GM21423 (cell line): ENCODE measurements around the gene KRTAP10-9.
"Not testable (repeated sequence)": the region's sequence is repeated elsewhere in the genome, so short reads cannot be mapped to it uniquely, and the experiment has no call there.

Experiments
- ATAC-seq: cut with Tn5 transposase; IDR thresholded peaks from one replicate; pipeline ENCODE4 v1.9.1; 2021; ENCODE audit warnings: mild to moderate bottlenecking, moderate library complexity; ENCODE audit not compliant: unreplicated experiment

The KRTAP10-9 gene

DNA sequence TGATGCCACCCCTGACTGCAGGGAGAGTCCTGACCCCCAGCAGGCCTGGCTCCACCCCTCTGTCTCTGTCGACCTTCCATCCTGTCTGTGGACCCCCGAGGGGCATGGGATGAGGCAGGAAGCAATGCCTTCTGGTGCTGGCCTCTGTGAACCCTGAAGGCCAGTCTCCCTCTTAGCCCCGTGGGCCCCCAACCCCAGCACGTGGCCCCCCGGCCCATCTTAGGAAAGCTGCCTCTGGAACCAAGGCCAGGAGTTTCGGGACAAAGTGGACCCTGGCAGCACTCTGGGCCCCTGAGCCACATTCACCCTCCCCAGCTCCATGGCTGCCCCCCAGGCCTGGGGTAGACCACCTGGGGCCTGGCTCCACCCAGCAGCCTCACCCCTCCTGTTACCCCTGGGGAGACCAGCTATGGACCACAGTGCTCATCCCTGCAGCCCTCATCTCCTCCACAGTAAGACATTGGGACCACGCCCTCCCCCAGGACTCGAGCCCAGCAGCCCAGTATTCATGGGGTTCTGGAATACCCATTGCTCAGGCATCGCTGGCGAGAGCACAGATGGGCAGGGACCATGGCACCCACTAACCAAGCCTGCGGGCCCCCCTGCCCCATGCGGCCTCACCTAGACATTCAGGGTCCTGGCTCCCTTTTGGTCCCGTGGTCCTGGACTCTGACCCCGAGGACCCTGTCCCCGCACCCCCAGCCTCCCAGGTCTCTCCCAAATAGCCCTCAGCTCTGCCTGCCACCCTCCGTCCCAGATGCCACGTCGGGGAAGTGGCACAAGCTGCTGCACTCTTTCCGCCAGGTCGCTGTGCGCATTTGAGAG, 11.8 kb downstream of the KRTAP10-9 start:
- ATAC-seq: not testable (repeated sequence)

DNA sequence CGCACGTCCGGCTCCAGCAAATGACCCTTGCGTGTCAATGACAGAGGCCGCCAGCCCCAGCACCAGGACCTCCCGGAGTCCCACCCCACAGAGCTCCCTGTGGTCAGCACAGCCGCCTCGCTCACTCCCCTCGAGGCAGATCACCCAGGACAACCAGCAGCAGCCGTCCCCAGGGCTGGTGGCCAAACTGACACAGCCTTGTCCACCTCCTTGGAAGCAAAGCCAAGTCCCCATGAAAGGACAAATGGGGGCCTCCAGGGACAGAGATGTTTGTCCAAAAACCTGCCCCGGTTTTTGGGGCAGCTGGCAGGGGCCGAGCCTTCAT, 12.4 kb downstream of the KRTAP10-9 start:
- ATAC-seq: no peak

DNA sequence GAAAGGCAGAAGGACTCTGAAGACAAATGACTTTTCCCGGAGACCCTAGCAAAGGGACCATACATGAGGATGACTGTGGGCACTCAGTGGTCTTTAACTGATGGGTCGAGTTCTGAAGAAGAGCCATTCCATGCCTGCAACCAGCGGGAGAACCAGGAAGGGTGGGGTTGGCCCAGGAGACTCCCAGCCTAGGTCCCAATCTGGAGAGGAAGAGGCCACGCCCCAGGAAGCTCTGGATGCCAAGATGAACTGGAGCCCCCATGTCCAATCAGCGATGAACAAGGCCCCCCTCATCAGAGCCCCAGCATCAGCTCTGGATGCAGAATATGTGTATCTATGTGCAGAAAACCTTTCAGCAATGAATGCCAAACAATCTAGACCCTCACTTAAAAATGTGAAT, 13.9 kb downstream of the KRTAP10-9 start:
- no peak for ATAC-seq

DNA sequence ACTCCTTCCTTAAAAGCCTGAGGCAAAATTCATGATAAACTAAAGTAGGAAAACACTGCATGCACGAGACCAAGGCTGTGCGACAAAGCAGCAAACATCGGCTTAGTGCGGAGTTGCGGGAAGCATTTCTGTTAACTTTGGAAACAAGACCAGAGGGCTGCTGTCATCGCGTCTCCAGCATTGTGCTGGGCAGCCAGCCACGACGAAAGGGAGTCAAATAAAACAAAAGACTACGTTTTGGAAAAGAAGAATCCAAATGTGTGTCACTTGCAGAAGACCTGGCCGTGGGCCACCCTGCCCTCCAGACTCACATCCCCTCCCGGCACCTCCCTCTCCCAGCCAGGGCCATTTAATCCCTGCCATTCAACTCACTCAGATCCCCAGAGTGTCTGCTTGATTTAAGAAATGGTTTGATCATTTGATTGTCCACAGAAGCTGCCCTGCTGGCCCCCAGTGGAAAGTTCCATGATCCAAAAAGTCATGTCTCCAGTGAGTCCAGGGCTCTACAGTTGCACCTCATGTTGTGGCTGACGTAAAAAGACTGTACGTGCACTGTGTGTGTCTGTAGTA, 16.9 kb downstream of the KRTAP10-9 start:
- ATAC-seq: no peak

DNA sequence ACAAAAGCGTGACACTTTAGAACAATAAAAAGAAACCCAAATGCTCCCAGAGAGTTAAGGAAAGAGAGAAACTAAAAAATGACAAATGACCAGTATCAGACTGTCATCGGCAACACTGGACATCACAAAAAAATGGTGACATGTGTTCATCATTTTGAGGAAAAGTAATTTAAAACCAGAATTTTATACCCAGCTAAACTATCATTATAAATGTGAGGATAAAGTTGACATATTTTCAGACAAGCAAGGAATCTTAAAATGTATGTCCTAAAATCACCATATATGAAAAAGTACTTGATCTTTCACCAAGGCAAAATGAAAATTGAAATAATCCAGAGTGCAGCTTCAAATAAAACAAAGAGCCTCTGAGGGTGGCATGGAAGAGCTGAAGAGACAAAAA, 18.0 kb downstream of the KRTAP10-9 start:
- ATAC-seq: no peak

DNA sequence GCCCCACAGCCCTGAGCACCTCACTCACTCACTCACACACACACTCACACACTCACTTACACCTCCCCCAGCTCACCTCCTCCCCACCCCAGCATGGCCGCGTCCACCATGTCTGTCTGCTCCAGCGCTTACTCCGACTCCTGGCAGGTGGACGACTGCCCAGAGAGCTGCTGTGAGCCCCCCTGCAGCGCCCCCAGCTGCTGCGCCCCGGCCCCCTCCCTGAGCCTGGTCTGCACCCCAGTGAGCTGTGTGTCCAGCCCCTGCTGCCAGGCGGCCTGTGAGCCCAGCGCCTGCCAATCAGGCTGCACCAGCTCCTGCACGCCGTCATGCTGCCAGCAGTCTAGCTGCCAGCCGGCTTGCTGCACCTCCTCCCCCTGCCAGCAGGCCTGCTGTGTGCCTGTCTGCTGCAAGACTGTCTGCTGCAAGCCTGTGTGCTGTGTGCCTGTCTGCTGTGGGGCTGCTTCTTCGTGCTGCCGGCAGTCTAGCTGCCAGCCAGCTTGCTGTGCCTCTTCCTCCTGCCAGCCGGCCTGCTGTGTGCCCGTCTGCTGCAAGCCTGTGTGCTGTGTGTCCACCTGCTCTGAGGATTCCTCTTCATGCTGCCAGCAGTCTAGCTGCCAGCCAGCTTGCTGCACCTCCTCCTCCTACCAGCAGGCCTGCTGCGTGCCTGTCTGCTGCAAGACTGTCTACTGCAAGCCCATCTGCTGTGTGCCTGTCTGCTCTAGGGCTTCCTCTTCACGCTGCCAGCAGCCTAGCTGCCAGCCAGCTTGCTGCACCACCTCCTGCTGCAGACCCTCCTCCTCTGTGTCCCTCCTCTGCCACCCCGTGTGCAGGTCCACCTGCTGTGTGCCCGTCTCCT, 19.7 kb downstream of the KRTAP10-9 start, which contains the start of gene KRTAP10-11:
TSS of gene KRTAP10-11 (plus strand) at position 49 of the 856 bp plus-strand sequence. CDS start at position 94, 45 bp downstream.
- not testable (repeated sequence) for ATAC-seq

DNA sequence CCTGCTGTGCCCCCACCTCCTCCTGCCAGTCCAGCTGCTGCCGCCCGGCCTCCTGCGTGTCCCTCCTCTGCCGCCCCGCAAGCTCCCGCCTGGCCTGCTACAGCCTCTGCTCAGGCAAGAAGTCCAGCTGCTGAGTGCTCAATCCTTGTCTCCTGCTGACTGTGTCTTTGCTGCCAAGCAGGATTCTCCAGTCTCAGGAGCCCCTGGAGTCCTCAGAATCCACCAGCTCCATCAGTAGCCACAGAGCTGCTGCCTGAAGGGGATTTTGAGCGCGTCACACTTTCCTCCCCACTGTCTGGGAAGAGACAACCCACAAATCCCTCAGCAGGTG, 20.3 kb downstream of the KRTAP10-9 start:
- ATAC-seq: no peak

DNA sequence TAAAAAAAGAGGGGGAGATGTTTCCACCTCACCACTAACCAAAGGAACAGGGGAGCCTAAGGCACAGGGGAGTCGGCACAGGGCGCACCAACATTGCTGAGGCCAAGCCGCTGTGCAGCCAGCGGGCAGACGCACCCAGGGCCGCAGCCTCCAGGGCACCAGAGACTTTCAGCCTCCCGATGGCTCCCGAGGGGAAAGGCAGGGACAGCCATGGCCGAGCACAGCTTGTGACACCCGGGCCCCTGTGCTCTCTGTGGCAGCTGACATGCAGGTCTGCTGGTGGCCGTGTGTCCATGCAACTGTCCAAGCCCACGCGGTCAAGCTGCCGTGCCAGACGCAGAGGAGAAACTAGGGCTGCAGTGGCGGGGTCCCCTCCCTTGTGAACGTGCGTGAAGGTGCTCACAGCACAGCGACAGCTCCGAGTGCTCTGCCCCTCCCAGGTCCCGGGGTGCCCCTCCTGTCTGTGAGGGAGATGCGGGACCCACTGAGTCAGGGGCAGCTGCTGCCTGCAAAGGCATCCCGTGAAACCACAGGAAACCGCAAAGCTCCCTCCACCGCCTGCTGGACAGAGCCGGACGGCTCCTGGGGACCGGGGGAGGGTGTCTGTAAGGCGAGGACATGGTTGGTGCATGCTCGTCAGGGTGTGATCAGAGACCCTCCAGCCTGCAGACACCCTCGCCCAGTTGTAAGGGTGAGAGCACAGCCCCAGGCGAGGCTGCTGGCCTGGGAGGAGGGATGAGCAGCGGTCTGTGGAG, 21.8 kb downstream of the KRTAP10-9 start:
- no peak for ATAC-seq

DNA sequence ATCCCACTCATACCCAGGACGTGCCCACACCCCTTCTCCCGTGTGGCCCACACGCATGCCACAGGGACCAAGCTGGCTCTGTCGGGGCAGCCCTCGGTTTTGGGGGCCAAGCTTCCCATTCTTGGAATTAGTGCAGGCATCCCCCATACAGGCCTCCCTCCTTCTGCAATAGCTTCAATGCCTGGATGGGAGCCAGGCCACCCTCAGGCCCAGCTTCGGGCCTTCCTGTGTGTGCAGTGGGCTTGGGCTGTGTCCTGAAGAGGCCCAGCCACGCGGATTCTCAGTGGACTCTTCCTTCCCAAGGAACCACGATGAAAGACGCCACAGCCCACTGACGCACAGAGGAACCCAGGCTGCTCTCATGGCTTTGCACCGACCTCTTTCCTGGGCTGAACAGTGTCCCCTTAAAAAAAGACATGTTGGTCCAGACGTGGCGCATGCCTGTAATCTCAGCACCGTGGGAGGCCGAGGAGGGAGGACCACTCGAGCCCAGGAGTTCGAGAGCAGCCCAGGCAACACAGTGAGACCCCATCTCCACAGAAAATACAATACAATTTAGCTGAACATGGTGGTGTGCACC, 22.7 kb downstream of the KRTAP10-9 start:
- no peak for ATAC-seq

DNA sequence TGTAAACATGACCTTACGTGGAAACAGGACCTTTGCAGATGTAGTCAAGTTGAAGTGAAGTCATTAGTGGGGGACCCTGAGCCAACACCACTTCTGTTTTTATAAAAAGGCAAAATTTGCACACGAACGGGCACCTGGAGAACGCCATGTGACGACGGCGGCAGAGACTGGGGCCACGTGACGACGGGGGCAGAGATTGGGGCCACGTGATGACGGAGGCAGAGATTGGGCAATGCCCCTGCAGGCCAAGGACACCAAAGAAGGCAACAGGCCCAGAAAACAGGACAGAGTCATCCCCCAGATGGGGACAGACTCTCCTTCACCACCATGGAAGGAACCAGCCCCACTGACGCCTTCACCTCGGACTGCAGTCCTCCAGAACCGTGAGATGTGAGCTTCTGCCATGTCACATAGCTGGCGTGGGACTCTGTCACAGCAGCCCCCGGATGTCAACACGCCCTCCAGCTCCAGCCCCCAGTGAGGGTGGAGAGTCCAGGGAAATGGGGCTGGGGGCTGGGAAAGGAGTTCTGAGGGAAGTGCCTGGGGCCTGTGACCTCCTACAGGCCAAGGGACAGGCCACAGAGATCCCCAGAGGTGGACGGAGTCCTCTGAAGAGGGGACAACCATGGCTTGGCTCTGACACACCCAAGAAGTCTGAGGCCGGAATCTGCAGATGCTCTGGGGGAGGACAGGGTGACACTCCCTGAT, 23.5 kb downstream of the KRTAP10-9 start:
- no peak for ATAC-seq

DNA sequence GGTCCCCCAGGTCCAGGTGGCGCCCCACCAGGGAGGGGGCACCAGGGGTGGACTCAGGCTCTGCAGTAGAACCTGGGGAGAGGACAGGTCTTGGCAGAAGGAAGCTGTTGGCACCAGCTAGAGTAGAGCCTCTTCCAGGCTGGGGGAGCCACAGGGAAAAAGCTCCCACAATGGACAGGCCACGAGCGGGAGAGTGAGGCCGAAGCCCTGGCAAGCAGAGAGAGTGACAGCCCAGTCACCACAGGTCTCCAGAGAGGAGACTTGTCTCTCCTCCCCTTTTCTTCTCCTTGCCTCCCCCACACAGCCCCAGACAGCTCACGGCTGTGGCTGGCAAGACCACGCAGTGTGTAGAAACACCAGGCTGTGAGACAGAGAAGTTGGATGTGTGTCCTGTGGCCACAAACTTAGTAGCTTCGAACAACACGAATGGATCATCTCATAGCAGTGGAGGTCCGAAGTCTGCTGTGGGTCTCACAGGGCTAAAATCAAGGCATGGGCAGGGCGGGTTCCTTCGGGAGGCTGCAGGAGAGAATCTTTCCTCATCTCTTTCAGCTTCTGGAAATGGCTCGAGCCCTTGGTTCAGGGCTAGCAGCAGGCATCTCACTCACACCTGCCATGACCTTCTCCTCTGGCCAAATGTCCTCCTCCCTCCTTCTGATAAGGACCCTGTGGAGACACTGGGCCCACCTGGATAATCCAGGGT, 24.2 kb downstream of the KRTAP10-9 start:
- no peak for ATAC-seq

DNA sequence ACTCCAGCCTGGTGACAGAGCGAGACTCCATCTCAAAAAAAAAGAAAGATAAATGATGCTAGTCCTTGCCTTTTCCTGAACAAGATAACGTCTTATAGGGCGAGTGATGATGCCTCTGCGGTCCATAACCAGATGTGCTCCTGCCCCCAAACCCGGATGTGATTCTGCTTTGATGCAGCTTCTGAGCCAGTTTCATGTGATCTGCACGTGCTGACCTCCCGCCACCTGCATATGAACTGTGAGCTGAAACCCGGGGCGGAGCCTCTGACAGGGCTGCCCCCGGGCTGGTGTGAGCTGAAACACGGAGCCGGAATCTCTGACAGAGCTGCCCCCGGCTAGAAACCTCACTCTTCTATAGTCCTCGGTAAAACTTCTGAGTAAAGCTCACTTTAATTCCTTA, 26.2 kb downstream of the KRTAP10-9 start:
- ATAC-seq: no peak

DNA sequence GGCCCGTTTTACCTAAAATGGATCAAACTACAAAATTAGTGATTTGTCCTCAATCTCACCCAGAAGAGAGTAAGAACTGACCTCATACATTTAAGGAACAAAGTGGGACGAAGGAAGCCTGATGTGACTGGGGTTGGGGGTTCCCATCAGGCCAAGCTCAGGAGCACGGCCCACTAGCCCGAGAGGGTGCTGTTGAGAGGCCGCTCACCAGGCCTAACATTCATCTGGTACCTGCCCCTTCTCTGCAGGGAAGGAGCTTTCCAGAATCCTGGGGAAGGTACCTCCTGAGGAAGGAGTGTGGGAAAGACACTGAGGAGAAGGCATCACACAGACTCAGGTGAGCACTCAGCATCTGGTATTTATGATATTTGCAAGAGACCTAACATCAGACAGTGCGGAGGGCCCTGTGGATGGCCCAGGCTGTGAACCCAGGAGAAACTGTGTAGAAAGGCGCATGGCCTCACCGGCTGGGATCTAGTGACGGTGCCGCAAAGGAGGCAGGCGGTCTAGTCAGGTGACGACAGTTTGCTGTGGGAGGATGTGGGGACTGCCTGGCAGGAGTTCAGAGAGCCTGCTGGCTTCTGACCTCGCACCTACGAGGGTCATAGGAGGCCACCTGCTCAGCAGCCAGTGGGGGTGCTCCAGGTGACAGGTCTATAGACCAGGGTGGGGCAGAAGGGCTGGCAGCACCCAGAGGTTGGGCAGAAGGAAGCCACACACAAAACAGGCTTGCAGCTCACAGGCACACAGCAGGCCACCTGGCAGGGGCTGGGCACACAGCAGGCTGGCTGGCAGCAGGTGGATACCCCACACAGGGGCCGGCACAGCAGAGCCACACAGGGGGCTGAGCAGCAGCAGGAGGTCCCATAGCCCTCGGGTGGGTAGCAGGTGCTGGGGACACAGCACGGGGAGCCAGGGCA, 27.0 kb downstream of the KRTAP10-9 start:
- no peak for ATAC-seq

DNA sequence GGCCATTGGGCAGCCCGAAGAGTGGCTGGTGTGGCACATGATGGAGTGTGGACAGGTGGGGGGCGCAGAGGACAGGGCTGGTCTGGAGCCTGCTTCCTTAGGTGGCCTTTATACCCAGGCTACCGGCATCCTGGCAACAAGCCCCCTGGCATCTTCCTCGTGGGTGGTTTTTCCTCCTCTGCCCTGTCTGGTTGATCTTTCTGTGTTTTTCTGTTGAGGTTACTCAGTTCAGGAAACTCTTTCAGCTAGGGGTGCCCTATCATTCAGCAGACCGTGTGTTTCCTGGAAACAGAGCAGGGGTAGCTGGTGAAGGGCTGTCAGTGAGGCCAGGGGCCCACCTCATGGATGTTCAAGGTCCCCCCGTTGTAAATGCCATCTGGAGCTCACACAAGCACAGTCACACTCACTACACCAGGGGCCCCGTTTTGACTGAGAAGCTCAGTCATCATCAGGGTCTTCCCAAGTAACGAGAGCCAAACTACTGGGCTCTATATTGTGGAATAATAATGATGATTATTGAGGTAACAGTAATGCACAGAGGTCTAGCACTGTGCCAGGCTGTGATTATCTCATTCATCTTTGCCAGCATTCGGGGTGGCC, 27.8 kb downstream of the KRTAP10-9 start, which contains the start of gene KRTAP12-4:
TSS of gene KRTAP12-4 (minus strand) at position 84 of the 600 bp plus-strand sequence. CDS start at position 39, 45 bp downstream.
- no peak for ATAC-seq

DNA sequence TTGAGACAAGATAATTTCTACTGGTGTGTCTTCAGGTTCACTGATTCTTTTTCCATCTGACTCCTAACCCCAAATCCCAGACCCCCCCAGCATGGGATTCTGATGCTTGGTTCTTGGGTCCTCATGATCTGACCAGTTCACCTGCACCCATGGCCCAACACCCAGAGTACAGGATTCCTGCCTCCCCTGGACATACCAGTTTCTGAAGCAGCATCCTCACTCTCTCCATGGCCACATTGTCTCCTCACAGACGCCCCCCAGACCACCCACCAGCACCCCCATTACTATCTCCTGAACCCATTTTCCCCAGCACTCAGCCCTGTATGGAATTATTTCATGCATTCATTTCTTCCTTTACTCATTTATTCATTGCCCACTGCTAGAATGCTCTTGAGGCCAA, 30.0 kb downstream of the KRTAP10-9 start:
- no peak for ATAC-seq

DNA sequence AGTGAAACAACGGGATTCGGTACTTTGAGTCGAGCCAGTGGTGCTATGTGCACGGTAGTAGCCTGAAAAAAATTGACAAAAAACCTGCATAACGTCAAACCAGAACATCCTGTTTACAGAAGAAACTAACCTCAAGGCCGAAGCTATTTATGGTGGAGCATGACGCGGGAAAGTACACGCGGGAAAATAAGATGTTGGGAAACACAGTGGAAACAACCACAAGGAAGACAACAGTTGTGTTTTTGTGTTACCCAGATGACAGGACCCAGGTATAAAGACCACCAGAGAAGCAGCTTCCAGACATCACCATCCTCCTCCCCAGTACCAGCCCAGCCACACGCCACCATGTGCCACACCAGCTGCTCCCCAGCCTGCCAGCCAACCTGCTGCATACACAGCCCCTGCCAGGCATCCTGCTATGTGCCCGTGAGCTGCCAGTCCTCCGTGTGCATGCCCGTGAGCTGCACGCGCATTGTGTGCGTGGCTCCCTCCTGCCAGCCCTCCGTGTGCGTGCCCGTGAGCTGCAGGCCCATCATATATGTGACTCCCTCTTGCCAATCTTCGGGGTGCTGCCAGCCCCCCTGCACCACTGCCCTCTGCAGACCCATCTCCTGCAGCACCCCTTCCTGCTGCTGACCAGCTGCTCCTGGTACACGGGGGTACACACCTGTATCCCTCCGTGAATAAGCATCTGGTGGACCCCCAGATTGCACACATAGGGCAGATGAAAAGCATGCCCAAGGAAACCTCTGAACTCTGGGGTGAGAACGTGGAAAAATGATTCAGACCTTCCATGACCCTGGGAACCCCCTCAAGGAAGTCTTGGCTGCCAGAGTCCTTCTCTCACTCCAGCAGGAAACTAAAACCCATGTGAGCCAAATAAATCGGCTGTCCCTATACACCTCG, 31.0 kb downstream of the KRTAP10-9 start, which contains the start of gene KRTAP12-3:
TSS of gene KRTAP12-3 (plus strand) at position 298 of the 906 bp plus-strand sequence. CDS start at position 346, 48 bp downstream.
- ATAC-seq: no peak

DNA sequence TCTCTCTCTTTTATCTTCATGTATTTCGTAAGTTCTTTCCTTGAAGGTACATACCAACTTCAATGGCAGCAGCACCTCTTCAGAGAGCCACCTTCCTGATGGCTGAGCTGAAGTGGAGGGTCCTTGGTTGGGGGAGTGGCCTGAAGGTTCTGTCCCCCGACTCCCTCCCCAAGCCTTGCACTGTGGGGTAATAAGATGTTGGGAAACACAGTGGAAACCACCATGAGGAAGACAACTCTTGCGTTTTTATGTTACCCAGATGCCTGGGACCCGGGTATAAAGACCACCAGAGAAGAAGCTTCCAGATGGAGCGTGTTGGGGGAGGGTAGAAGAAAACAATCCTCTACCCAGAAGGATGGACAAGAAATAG, 31.6 kb downstream of the KRTAP10-9 start:
- no peak for ATAC-seq
